Frontal cortex (tissue), 4 donors: Measurements from ENCODE around the gene CFAP299. TPM values are rescaled to one million over a fixed set of nuclear protein-coding genes. Genes with fewer than 3 reads are reported as not detected.
"Not testable (repeated sequence)": the region's sequence is repeated elsewhere in the genome, so short reads cannot be mapped to it uniquely, and the experiment has no call there.

Experiments
- DNase-seq, 2 donors: peaks; one replicate each; pipeline ENCODE4 v3.0.0; 2012; ENCODE audit warnings: low spot score in 2 of 2
- FAIRE-seq: peaks from 2 replicates; lab custom pipeline; 2012; peaks lifted over from hg19 to GRCh38; lab: Jason Lieb, UNC
- total RNA-seq: library from RNA; depleted of rRNA; stranded (reverse); fragments of >200 nt; gene quantifications from one replicate; pipeline ENCODE4 v1.2.3, GENCODE V29; 2014
- donor health status: control.
- donor health status: control.
- donor health status: control.

Gene CFAP299
- total RNA-seq, 1 donor from 2014 or later: 1.2 TPM

- DNase-seq: no peak
- no peak for FAIRE-seq
Measured at GRCh38 chr4:80431203-80431965, 95.9 kb downstream of the CFAP299 start.

GRCh38 chr4:80434238-80434637 is 98.7 kb downstream of the CFAP299 start:
- no peak for FAIRE-seq
- no peak for DNase-seq

- FAIRE-seq (no peak), DNase-seq (no peak)
Measured at GRCh38 chr4:80438016-80438415, 102.5 kb downstream of the CFAP299 start.

- not testable (repeated sequence) for DNase-seq, FAIRE-seq
Measured at GRCh38 chr4:80439294-80440061, 103.9 kb downstream of the CFAP299 start.

DNA sequence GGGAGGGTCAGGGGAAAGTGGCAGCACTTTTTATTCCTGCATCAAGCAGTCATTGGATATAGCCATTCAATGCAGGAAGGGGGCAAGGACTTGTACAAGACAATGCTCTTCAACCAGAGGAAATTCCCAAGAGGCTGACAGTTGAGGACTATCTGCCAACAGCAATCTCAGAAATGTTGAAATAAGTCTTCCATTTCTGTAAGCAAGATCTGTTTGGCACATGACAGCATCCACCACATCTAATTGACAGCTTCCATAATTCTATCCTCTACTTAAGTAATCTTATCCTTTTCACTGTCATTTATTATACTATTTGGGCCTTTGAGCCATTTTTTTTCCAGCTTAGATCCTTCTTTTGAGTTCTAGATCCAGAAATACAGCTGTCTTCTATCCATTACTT is 110.7 kb downstream of the CFAP299 start:
- FAIRE-seq (no peak), DNase-seq (no peak)

DNA sequence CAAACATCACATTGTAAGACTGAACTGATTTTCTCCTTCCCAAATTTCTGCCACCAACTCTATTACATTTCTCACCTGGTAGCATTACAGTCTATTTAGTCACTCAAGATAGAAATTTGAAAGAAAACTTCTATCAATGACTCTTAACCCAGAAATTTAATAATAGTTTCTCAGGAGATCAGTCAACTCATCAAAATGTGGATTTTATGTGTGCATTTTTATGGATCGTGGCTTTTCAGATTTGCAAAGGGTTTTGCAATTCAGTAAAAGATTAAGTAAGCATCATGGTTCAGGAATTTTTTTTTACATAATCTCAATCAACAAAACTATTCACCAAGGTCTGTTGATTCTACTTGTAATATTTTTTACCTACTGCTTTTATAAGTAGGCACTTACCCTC is 111.1 kb downstream of the CFAP299 start:
- FAIRE-seq (no peak), DNase-seq (no peak)

DNA sequence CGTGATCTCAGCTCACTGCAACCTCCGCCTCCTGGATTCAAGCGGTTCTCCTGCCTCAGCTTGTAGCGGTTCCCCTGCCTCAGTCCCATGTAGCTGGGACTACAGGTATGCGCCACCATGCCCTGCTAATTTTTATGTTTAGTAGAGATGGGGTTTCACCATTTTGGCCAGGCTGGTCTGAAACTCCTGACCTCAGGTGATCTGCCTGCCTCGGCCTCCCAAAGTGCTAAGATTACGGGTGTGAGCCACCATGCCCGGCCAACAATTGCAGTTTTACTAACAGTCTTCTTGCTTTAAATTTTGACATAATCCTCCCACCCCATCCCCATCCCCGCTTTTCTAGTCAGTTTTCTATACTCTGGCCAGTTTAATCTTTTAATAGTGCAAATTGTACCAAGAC is 112.0 kb downstream of the CFAP299 start:
- no peak for FAIRE-seq

GRCh38 chr4:80448056-80448455 is 112.5 kb downstream of the CFAP299 start:
- DNase-seq (no peak), FAIRE-seq (no peak)

More for the DNA sequence above, 112.0 kb downstream of the CFAP299 start:
- DNase-seq: no peak

DNA sequence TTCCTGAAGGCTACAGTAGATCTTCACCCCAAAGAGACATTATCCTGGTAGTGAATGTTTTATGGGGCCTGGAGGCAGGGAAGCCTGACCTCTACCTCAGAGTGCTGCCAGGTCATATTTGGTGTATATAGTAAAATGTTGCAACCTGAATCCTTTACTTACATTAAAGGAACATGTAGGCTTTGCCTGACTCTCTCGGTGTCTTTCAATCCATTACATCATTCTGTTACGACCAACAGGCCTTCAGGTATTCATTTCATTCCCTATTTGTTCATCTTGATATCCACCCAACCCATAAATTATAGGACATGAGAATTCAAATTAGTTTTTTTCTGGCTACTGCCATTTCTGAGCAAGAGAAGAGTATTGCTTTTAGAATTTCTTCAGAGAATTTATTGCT is 116.5 kb downstream of the CFAP299 start:
- FAIRE-seq: no peak

DNA sequence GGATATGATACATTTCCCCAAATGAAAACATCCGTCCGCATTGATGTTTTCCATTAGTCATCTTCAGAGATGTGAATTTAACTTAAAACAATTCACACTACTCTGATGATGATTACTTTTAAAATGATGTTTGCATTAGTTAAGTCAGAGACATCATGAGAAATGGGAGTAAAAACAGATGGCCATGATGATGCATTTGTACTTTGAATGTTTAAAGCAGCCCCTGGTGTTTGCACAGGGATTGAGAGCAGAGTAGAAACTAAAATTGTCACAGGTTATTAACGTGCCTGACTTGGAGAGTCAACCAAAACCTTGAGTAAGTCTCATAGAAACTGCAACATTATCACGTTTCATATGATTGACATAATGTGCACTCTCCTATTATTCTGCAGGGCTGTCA is 117.2 kb downstream of the CFAP299 start:
- no peak for FAIRE-seq
- DNase-seq: no peak

More for the DNA sequence above, 116.5 kb downstream of the CFAP299 start:
- no peak for DNase-seq

DNA sequence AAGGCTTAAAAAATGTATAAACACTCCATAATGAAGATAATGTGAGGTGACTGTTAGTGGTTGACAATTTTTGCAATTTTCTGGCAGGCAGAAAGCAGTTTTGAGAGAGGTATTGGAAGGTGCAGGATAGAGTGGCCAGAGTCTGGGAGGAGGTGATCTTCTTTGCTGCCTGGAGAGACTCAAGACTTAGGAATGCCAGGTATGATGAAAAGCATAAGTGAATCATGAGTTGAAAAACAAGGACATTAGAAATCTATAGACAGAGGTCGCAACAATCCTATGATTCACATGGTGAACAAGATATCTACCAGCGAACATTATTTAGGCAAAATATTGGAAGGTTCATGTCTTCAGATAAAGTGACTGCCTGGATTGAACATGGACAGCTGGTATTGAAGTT is 118.5 kb downstream of the CFAP299 start:
- FAIRE-seq: no peak

DNA sequence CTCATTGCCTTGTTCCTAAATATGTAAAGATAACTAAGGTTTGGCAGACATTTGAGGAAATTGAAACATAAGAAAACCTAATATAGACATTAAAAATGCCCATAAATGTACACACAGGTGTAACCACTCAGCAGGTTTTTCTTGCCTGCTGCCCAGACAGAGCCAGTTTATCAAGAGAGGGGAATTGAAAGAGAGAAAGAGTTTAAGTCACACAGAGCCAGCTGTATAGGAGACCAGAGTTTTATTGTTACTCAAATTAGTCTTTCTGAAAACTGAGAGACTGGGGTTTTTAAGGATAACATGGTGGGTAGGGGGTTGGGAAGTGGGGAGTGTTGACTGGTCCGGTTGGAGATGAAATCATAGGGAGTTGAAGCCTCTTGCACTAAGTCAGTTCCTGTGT is 119.0 kb downstream of the CFAP299 start:
- FAIRE-seq (no peak), DNase-seq (no peak)

More for the DNA sequence above, 118.5 kb downstream of the CFAP299 start:
- DNase-seq: no peak

- no peak for DNase-seq
- FAIRE-seq: no peak
Measured at GRCh38 chr4:80459918-80460473, 124.5 kb downstream of the CFAP299 start.

DNA sequence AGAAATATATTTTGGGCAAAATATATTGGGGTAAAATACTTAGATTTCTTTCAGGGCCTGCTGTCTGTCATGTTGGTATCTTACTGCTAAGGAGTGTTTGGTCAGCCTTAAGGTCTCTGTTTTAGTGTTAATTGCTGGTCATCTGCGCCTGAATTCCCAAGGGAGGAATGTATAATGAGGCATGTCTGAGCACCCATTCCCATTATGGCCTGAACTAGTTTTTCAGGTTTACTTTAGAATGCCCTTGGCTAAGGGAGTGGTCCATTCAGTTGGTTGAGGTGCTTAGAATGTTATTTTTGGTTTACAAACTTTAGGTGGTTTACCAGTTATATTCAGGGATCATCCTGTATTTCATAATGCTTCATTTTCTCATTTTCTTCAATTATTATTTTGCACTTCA is 125.9 kb downstream of the CFAP299 start:
- DNase-seq: no peak
- FAIRE-seq: no peak

DNA sequence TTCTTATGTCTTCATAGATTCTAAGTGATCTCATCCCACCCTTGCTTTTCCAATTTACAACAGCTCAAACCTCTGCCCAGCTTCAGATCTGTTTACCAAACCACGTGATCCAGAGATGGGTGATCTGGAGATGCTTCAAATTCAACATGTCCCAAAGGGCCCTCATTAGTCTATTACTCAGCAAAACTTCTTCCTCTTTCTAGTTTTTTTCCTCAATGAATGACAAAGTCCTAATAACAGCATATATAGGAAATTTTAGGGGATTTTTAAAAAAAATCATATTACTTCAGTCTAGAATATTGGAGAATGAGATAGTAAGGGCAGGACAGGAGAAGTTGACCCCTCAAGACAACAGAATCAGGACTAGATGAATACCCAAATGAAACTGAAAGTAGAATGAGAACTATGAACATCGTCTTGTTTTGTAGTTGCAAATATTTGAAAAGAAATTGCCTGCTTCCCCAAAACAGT is 127.1 kb downstream of the CFAP299 start:
- DNase-seq: no peak
- FAIRE-seq: no peak

GRCh38 chr4:80463509-80463908 is 128.0 kb downstream of the CFAP299 start:
- FAIRE-seq: no peak
- DNase-seq: no peak

- no peak for DNase-seq
Measured at GRCh38 chr4:80465238-80465637, 129.7 kb downstream of the CFAP299 start.

GRCh38 chr4:80465736-80466135 is 130.2 kb downstream of the CFAP299 start:
- FAIRE-seq: no peak

More at GRCh38 chr4:80465238-80465637, 129.7 kb downstream of the CFAP299 start:
- no peak for FAIRE-seq

DNA sequence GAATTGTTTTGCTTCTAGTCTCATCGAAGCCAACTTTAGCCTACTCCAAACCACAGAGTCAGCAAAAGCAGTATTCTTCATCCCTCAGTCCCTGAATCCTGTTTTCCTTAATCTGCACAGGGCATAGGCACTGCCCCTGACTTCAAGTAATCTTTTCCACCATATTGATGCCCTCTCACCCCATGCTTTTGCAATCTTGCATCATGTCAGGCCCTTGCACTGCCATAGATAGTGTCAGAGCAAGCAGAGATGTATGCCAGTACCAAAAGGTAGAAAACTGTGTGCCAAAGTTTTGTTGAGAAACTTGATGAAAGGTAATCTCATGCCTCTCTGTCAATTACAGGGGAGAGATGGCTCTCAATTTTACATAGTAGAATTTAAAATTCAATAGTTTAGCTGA is 131.1 kb downstream of the CFAP299 start:
- no peak for FAIRE-seq

More at GRCh38 chr4:80465736-80466135, 130.2 kb downstream of the CFAP299 start:
- DNase-seq: no peak

DNA sequence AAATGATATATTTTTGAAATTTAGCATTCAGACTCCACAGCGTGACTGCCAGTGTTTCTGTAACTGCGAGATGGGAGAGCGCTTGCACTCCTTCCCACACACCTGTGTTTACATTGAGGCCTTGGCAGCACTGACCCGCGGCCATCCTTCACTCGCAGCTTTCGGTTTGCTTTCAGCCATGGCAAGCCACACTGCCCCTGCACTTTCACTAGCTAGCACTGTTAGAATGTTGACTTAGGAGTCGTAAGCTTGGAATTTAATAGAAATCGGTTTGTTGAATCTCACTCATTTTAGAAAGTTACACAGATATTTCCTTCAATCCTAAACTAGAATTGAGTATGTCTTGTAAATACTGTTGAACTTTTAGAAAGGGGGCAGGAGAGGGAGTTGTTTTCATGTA is 136.2 kb downstream of the CFAP299 start:
- DNase-seq: no peak
- FAIRE-seq: no peak

More for the DNA sequence above, 131.1 kb downstream of the CFAP299 start:
- no peak for DNase-seq

DNA sequence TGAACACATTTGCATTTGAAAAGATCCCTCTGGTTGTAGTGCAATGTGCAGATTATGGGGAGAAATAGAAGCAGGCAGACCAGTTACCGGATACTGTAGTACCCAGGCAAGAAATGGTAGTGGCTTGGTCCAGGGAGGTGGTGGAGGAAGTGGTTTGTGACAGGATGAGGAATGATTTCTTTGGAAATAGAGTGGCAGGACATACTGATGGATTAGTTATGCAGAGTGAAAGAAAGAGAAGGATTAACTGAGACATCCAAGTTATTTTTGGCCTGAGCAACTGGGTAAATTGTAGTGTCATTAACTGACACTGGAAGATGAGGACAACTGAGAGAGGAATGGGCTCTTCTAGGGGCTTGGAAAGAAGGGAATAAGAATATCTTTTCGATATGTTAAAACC is 139.7 kb downstream of the CFAP299 start:
- DNase-seq (no peak), FAIRE-seq (no peak)
